Measurements from ENCODE around the gene NFAT5.

The NFAT5 gene

GRCh38 chr16:69744363-69745231 lies 178.8 kb downstream of the NFAT5 start:
- in situ Hi-C loops (cut with MboI; ENCODE audit: low pct_unique_long_range_greater_than_20kb, low sequenced_read_pairs, unreplicated experiment), result no loop called here
- no peak for DNase-seq (ENCODE audit: low spot score)
- TF ChIP-seq CTCF (IDR thresholded peaks at IDR 0.05; ENCODE audit: extremely low read depth, insufficient read depth, missing control alignments), result no peak

GRCh38 chr16:69745232-69745612 lies 179.5 kb downstream of the NFAT5 start:
- TF ChIP-seq CTCF (IDR thresholded peaks at IDR 0.05; ENCODE audit: extremely low read depth, insufficient read depth, missing control alignments), result no peak
- in situ Hi-C loops (cut with MboI; ENCODE audit: low pct_unique_long_range_greater_than_20kb, low sequenced_read_pairs, unreplicated experiment), result no loop called here
- DNase-seq (ENCODE audit: low spot score), result no peak

GRCh38 chr16:69745959-69746358 lies 180.2 kb downstream of the NFAT5 start:
- in situ Hi-C loops (cut with MboI; ENCODE audit: low pct_unique_long_range_greater_than_20kb, low sequenced_read_pairs, unreplicated experiment), result no loop called here
- DNase-seq (ENCODE audit: low spot score), result no peak

GRCh38 chr16:69747115-69747514 lies 181.3 kb downstream of the NFAT5 start:
- no peak for DNase-seq (ENCODE audit: low spot score)
- in situ Hi-C loops (cut with MboI; ENCODE audit: low pct_unique_long_range_greater_than_20kb, low sequenced_read_pairs, unreplicated experiment), result no loop called here
- no peak for TF ChIP-seq CTCF (IDR thresholded peaks at IDR 0.05; ENCODE audit: extremely low read depth, insufficient read depth, missing control alignments)

More at GRCh38 chr16:69745959-69746358, 180.2 kb downstream of the NFAT5 start:
- no peak for TF ChIP-seq CTCF (IDR thresholded peaks at IDR 0.05; ENCODE audit: extremely low read depth, insufficient read depth, missing control alignments)

DNA sequence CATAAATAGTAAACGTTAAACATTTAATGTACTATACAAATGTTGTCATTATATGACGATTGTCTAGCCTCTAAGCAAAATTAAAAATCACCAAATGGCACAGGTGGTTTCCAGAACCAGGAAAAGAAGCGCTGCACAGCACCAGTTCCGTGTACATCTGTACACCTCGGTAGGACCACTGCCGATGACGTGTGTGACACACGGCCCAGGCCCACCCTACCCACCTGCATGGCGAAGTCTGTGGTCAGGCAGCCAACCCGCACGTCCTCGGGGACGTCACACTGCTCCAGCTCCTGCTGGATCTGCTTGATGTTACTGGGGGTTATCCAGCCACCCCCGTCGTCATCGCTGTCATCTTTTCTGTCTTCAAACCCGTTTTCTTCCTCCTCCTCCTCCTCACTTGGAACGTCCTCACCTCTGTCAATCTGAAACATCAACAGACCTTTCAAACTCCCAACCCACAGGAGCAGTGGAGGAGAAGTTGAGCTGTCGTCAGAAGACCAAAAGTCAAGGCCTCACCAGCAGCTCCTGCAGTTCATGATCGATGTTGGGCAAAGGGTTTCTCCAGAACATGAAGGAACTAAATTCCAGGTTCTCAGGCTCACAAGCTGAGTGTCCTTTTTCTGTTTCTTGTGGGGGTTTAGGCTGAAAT lies 183.1 kb downstream of the NFAT5 start:
- in situ Hi-C loops (cut with MboI; ENCODE audit: low pct_unique_long_range_greater_than_20kb, low sequenced_read_pairs, unreplicated experiment), result no loop called here
- no peak for TF ChIP-seq CTCF (IDR thresholded peaks at IDR 0.05; ENCODE audit: extremely low read depth, insufficient read depth, missing control alignments)
- DNase-seq (ENCODE audit: low spot score), result no peak

DNA sequence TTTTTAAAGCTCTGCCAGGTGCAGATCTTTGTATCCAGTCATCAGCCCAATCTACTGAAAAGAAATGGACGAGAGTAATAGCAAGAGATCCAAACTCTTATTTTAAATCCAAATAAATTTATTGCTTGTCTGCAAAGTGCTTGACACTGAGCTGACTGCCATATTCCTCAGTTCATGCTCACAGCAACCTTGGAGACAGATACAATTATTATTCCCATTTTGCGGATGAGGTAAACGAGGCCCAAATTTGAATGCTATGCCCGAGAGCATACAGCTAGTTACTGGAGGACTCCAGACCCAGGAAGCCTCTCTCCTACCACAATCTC lies 188.3 kb downstream of the NFAT5 start:
- in situ Hi-C loops (cut with MboI; ENCODE audit: low pct_unique_long_range_greater_than_20kb, low sequenced_read_pairs, unreplicated experiment), result loop anchor here (10.0 kb wide), 1 partner anchor 359 kb away; no protein-coding TSS in a partner anchor
- no peak for DNase-seq (ENCODE audit: low spot score)
- TF ChIP-seq CTCF (IDR thresholded peaks at IDR 0.05; ENCODE audit: extremely low read depth, insufficient read depth, missing control alignments), result no peak

Measured in GM13977 (cell line).